Subcutaneous preadipocyte (primary cell): ENCODE data around the gene TOE1. TPM values are rescaled to one million over a fixed set of nuclear protein-coding genes. Genes with fewer than 3 reads are reported as not detected.

Experiments used
- total RNA-seq: library from RNA; depleted of rRNA; stranded (reverse); fragments of >200 nt; gene quantifications from 2 replicates; pipeline ENCODE4 v1.2.3, GENCODE V29; 2012

The TOE1 gene
- total RNA-seq = 16.2 and 19.4 TPM in 2 replicates

GRCh38 chr1:45339789-45340558 lies at the start of gene TOE1, which contains the start of gene MUTYH:
Gene TOE1 (plus strand): TSS chr1:45340170. CDS start chr1:45340253, 83 bp downstream.
Gene MUTYH (minus strand): TSS chr1:45340440. CDS start chr1:45334505, 5,935 bp downstream.

GRCh38 chr1:45326627-45327623 lies 13.0 kb upstream of the TOE1 start, which contains the start of gene HPDL:
Gene HPDL (plus strand): TSS chr1:45326895. CDS start chr1:45327149, 254 bp downstream.

Other genes starting within 250 kb of the TOE1 start
- 0.20 and 0.37 TPM in 2 replicates for gene ZSWIM5, start 133.6 kb upstream of the TOE1 start, total RNA-seq
- gene HPDL, start 13.3 kb upstream of the TOE1 start, total RNA-seq = 3.7 and 4.7 TPM in 2 replicates
- gene MUTYH, start 270 bp downstream of the TOE1 start, total RNA-seq = 14.3 and 17.0 TPM in 2 replicates
- 1.1 and 1.2 TPM in 2 replicates for gene TESK2, start 151.0 kb downstream of the TOE1 start, total RNA-seq
- 0.98 and 1.1 TPM in 2 replicates for gene CCDC163, start 159.9 kb downstream of the TOE1 start, total RNA-seq
- 4.4 and 6.6 TPM in 2 replicates for gene MMACHC, start 160.1 kb downstream of the TOE1 start, total RNA-seq
- gene PRDX1, start 181.7 kb downstream of the TOE1 start, total RNA-seq = 354 and 407 TPM in 2 replicates
- 113 and 140 TPM in 2 replicates for gene AKR1A1, start 210.7 kb downstream of the TOE1 start, total RNA-seq
- 39.3 and 56.9 TPM in 2 replicates for gene NASP, start 243.9 kb downstream of the TOE1 start, total RNA-seq